ENCODE data around the gene SMYD2. TPM values are rescaled to one million over a fixed set of nuclear protein-coding genes. Genes with fewer than 3 reads are reported as not detected.

The SMYD2 gene
- total RNA-seq, 1 experiment from 2014 or later: 27.2 TPM

- no peaks in the 10 kb centered on the region for H3K27me3 ChIP-seq (ENCODE audit: insufficient read depth, low read length)
- no peak overlapping the region for H3K27ac ChIP-seq (ENCODE audit: low read depth, low read length)
- H3K9me3 ChIP-seq (ENCODE audit: control insufficient read depth in 1 of 2, insufficient read depth in 1 of 2, low read depth in 1 of 2, low read length in 2 of 2): no peaks in the 10 kb centered on the region
- no peak for DNase-seq (ENCODE audit: low read depth, low spot score)
- no peaks in the 10 kb centered on the region for H3K9me2 ChIP-seq (ENCODE audit: insufficient read depth)
- no TSS peak for BruUV-seq (replicated peaks)
- RAD21 ChIA-PET (ENCODE audit: low non-redundant PET in 1 of 2, low total read pairs in 2 of 2, uncharacterized antibody in 2 of 2, unreplicated experiment in 2 of 2): no interaction called here
- H3K36me3 ChIP-seq (ENCODE audit: control insufficient read depth in 1 of 2, insufficient read depth in 2 of 2, low read length in 2 of 2): peaks cover 5 to 7% of the 10 kb centered on the region in 2 experiments; a peak in 2 of 4 replicates
- POLR2A ChIA-PET: no interaction called here
- CTCF ChIA-PET: no interaction called here
- H3K4me2 ChIP-seq (ENCODE audit: low read length): no peak overlapping the region
- H2AFZ ChIP-seq (ENCODE audit: low read depth, low read length, poor library complexity, severe bottlenecking): no peak overlapping the region
- intact Hi-C loops (cut with micrococcal nuclease): no loop called here
- H3K4me1 ChIP-seq (ENCODE audit: control insufficient read depth in 1 of 2, insufficient read depth in 2 of 2, low read length in 2 of 2): no peaks in the 10 kb centered on the region
- 0 out of 2 replicates have a peak, but pooled peaks cover 3% of the 10 kb centered on the region for H4K20me1 ChIP-seq (ENCODE audit: insufficient read depth)
- ATAC-seq: no peak
- H3K9ac ChIP-seq (ENCODE audit: low read length): no peak overlapping the region
- no peak for TF ChIP-seq CTCF (IDR thresholded peaks at IDR 0.05 in 2 of 3, conservative IDR thresholded peaks at IDR 0.05 in 1 of 3; ENCODE audit: borderline replicate concordance in 1 of 3, insufficient read depth in 1 of 3, low read depth in 2 of 3, low read length in 2 of 3)
- no peak for TF ChIP-seq CBX3 (IDR thresholded peaks at IDR 0.05; ENCODE audit: low read depth)
- no peak for TF ChIP-seq POLR2A (IDR thresholded peaks at IDR 0.05; ENCODE audit: borderline replicate concordance, extremely low read depth, insufficient read depth, insufficient read length)
- TF ChIP-seq, protein P1, sequence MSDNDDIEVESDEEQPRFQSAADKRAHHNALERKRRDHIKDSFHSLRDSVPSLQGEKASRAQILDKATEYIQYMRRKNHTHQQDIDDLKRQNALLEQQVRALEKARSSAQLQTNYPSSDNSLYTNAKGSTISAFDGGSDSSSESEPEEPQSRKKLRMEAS (IDR thresholded peaks at IDR 0.05): no peak
- no peak for TF ChIP-seq CEBPB (IDR thresholded peaks at IDR 0.05; ENCODE audit: low read depth)
- TF ChIP-seq EZH2phosphoT487 (IDR thresholded peaks at IDR 0.05; ENCODE audit: borderline replicate concordance): no peak
- TF ChIP-seq ELF1 (IDR thresholded peaks at IDR 0.05; ENCODE audit: borderline replicate concordance, low read depth): no peak
- no peak for TF ChIP-seq EGR1 (IDR thresholded peaks at IDR 0.05; ENCODE audit: low read depth)
- no peak for TF ChIP-seq SRF (IDR thresholded peaks at IDR 0.05; ENCODE audit: low read depth)
- no peak for TF ChIP-seq YY1 (IDR thresholded peaks at IDR 0.05; ENCODE audit: extremely low read depth, insufficient replicate concordance, low read depth, low read length)
- TF ChIP-seq ZFX (IDR thresholded peaks at IDR 0.05): no peak
- no peak for TF ChIP-seq EZH2 (IDR thresholded peaks at IDR 0.05)
- no peak for TF ChIP-seq ATF3 (IDR thresholded peaks at IDR 0.05)
- TF ChIP-seq SP1 (IDR thresholded peaks at IDR 0.05; ENCODE audit: low read depth): no peak
- TF ChIP-seq FOSL1 (IDR thresholded peaks at IDR 0.05; ENCODE audit: low read depth): no peak
- TF ChIP-seq JUND (IDR thresholded peaks at IDR 0.05): no peak
- H3K4me3 ChIP-seq (replicated peaks in 1 of 2; ENCODE audit: low read depth in 1 of 2, low read length in 2 of 2): no peak overlapping the region
- no peaks in the 10 kb centered on the region for H3K79me2 ChIP-seq (ENCODE audit: insufficient read depth, low read length)
These were observed 82.4 kb downstream of the SMYD2 start for GRCh38 chr1:214363386-214363785.
